CD1c-positive myeloid dendritic cell (primary cell): ENCODE data around the gene GCNA.
"Not testable (repeated sequence)": the region's sequence is repeated elsewhere in the genome, so short reads cannot be mapped to it uniquely, and the experiment has no call there.

Experiments
- DNase-seq: peaks from one replicate; pipeline ENCODE4 v3.0.0-alpha.2; 2016; ENCODE audit errors: extremely low spot score

GCNA gene

DNA sequence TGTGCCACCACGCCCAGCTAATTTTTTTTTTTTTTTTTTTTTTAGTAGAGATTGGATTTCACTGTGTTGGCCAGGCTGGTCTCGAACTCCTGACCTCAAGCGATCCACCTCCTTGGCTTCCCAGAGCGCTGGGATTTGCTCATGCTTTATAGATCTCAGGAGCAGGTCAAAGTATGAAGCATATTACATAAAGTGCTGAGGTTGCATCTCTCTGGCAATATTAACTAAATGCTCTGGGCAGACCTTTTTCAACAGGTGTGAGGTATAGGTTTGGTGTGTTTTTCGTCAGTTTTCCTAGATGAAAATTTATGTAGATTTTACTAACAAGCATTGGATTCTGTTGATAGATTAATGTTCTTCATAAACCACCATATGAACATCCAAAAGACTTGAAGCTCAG, 19.3 kb upstream of the GCNA start:
- DNase-seq = no peak

GRCh38 chrX:71559773-71560172, 18.5 kb upstream of the GCNA start:
- not testable (repeated sequence) for DNase-seq

- DNase-seq = no peak
Observed at GRCh38 chrX:71563921-71564320, 14.3 kb upstream of the GCNA start.

DNA sequence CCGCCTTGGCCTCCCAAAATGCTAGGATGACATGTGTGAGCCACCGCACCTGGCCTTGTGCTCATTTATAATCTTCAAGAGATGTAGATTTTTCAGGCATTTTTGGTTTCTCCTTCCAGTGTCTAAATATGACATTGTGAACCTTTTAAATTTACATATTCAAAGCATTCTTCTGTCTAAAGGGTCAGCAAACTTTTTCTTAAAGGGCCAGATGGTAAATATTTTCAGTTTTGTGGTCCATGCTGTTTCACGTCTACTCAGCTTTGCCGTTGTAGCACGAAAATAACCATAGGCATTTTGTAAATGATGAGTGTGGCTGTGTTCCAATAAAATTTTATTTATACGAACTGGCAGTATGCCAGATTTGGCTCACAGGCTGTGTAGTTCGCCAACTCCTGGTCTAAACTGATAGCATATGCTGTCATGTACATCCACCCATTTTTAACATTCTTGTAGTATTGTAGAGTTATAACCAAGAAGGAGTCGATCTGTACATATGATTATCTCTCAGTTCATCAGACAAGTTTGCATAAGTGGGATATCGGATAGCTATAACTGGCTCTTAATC, 12.7 kb upstream of the GCNA start:
- no peak for DNase-seq

- DNase-seq = not testable (repeated sequence)
Observed at GRCh38 chrX:71571390-71571789, 6.8 kb upstream of the GCNA start.

- no peak for DNase-seq
Observed at GRCh38 chrX:71573590-71573989, 4.6 kb upstream of the GCNA start.

DNA sequence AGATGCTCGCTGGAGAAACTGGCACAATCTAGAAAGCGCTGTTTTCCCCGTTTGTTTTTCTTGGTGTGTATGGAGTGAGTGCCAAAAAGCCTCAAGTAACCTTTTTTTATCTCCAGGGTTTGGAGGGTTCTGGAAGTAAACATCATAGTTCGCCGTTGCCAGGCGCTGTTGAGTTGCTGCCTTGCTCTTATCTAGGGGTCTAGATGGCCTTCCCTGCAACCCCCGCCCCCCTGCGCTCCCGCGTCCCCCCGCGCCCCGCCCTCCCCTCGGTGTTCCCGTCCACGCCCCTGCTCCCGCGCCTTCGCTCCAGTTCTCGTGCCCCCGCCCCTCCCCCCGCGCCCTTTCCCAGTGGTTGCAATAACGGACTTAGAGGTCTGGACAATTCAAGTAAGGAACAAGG, 555 bp upstream of the GCNA start:
- DNase-seq = no peak

GRCh38 chrX:71579136-71579989, 1.1 kb downstream of the GCNA start:
- DNase-seq = no peak

DNA sequence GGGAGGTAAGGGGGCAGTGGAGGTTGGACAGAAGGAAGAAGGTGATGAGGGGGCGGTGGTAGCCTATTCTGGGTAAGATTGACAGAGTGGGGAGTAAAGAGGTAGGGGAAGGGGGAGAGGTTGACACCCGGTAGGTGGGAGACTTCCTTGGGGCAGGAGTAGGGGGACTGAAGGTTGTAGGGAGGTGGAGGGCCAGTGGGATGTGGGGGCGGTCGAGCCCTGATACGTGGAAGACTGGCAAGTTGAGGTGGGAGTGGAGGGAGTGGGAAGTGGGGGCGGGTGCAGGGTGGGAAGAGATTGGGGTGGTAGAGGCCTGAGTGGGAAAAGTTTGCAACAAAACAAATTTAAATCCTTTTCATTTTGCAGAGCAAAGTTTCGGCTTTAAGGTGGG, 1.7 kb downstream of the GCNA start:
- no peak for DNase-seq

GRCh38 chrX:71581210-71581609, 3.0 kb downstream of the GCNA start:
- DNase-seq = no peak

GRCh38 chrX:71586929-71587328, 8.7 kb downstream of the GCNA start:
- DNase-seq = no peak

DNA sequence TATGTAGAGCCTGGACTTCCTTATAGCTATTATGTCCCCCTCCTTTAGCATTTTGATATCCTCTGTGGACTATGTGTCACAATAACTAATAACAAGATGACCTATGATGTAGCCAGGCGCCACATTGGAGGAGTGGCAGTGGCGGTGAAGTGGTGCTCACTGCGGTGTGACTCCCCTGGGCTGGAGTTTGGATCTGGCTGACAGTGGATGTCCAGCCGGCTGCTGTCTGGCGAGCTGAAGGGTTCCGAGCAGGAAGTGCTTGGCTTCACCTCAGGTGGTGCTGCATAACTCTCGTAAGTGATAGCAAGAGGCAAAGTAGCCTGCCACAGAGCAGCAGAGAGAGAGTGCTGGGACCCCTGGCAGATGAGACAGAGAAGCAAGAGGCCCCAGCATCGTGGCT, 15.0 kb downstream of the GCNA start:
- not testable (repeated sequence) for DNase-seq

- no peak for DNase-seq
Observed at GRCh38 chrX:71599965-71600364, 21.7 kb downstream of the GCNA start.

DNA sequence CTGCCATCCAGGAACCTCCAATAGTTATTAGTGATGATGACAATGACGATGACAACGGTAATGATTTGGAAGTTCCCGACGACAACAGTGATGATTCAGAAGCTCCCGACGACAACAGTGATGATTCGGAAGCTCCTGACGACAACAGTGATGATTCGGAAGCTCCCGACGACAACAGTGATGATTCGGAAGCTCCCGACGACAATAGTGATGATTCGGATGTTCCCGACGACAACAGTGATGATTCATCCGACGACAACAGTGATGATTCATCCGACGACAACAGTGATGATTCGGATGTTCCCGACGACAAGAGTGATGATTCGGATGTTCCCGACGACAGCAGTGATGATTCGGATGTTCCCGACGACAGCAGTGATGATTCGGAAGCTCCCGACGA, 25.4 kb downstream of the GCNA start:
- no peak for DNase-seq

DNA sequence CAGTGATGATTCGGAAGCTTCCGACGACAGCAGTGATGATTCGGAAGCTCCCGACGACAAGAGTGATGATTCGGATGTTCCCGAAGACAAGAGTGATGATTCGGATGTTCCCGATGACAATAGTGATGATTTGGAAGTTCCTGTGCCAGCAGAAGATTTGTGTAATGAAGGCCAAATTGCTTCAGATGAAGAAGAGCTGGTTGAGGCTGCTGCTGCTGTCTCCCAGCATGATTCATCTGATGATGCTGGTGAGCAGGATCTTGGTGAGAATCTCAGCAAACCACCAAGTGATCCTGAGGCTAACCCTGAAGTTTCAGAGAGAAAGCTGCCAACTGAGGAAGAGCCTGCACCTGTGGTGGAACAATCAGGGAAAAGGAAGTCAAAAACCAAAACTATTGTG, 25.9 kb downstream of the GCNA start:
- no peak for DNase-seq

DNA sequence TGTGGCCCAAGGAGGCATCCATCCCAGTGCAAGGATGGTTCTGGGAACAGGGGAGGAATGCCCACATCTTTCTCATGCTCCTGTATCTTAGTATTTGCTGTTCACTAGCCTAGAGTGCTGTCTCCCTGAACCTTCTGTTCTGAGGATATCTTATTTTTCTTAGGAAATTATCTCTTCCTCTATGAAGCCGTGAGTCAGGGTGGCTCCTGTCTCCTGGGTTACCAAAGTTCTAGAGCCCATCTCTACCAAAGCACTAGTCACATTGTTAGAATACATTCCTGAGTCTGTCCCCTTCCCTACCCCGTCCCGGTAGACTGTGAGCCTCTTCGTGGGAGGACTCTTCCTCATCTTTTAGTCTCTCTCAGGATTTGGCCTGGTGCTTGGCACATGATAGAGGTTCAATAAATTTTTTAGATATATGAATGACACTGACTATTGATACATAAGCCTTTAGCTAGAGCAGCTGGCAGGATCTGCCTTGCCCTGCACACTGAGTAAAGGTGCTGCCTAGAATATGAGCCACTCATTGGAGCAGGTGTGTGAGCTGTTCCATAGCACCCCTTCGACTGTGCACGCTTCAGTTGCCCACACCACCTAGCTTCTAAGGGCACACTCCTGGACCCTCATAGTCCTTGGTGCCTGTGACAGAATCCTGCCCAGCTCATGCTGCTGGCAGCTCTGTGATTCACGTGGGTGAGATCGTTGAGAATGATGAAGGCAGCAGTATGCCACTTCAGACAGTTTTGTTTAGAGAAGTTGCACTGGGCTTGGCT, 26.7 kb downstream of the GCNA start:
- DNase-seq = no peak

GRCh38 chrX:71606536-71607216, 28.4 kb downstream of the GCNA start:
- no peak for DNase-seq

GRCh38 chrX:71607488-71607887, 29.3 kb downstream of the GCNA start:
- DNase-seq = no peak

GRCh38 chrX:71609095-71609750, 31.0 kb downstream of the GCNA start:
- DNase-seq = no peak

DNA sequence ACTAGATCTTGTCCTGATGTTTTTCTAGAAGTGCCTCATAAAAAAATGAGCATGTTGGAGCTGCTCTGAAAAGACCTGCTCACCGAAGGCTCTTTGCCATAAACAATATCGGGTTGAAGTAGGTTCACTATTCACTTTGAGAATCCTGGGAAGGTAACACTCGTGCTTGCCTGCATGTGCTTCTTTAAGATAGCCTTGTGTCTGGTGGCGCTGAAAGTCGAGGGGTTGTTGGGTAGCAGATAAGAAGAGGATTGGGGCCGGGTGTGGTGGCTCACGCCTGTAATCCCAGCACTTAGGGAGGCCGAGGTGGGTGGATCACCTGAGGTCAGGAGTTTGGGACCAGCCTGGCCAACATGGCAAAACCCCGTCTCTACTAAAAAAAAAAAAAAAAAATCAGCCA, 33.5 kb downstream of the GCNA start:
- DNase-seq = not testable (repeated sequence)

DNA sequence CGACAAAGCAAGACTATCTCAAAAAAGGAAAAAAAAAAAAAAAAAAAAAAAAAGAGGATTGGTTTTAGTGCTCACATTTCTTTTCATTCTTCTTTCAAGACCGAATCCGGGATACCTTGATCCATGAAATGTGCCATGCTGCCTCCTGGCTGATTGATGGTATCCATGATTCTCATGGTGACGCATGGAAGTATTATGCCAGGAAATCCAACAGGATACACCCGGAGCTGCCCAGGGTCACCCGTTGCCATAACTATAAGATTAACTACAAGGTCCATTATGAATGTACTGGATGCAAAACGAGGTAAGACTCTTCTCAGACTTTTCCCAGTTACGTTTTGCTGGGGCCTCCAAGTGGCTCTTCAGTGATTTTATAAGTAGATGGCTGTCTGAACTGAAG, 34.0 kb downstream of the GCNA start:
- DNase-seq = no peak

DNA sequence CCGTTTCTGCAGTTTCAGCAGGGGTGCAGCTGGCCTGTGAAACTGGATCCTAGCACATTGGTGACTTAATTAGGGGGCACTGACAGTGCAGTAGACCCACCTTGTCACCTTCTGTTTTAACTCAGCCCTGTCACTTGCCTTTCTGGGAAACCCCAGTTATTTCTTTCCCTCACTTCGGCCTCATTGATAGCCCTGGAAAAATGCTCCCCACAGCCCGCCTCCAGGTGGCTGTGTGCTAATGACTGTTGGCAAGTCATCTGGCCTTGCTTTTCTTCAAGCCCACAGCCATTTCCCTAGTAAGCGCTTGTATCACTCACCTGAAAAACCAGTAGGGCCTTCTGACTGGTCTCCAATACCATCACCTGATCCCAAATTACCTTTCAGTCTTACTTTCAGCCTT, 36.8 kb downstream of the GCNA start:
- DNase-seq = no peak
